H1 (cell line): ENCODE measurements around the gene GPSM3. TPM values are rescaled to one million over a fixed set of nuclear protein-coding genes. Genes with fewer than 3 reads are reported as not detected.
A peak's percentile ranks its signal among the peaks of the same experiment; 100 is the strongest.

Source experiments
- CTCF ChIA-PET: fragments of 300-600 bp; sonication (Branson Sonifier 250); formaldehyde crosslinking; loops from one replicate; lab custom pipeline; 2021; ENCODE audit not compliant: partially characterized antibody; lab: Charles Lee
- POLR2A ChIA-PET: fragments of 300-600 bp; sonication (Branson Sonifier 250); formaldehyde crosslinking; loops from one replicate; lab custom pipeline; 2021; ENCODE audit warnings: inconsistent platforms; ENCODE audit not compliant: partially characterized antibody; lab: Charles Lee
- DNase-seq, 2 experiments: peaks; one replicate each; pipeline versions ENCODE4 v3.0.0 to v3.0.0-alpha.2; 2010 to 2022; ENCODE audit warnings: low spot score in 2 of 2, low read depth in 1 of 2, mixed read lengths in 1 of 2
- FAIRE-seq: peaks from 2 replicates; lab custom pipeline; 2011; peaks lifted over from hg19 to GRCh38; lab: Jason Lieb, UNC
- H2AFZ ChIP-seq: 2 replicates; pipeline ENCODE4 v1.8.1; 2012; ENCODE audit warnings: low read length, inconsistent platforms
- H2AK5ac ChIP-seq: 2 replicates; pipeline ENCODE4 v1.6.1; 2013; ENCODE audit warnings: low read depth, low read length
- H2BK120ac ChIP-seq: replicated peaks from 2 replicates; pipeline ENCODE3; 2013; ENCODE audit warnings: low read depth, low read length, inconsistent platforms
- H2BK12ac ChIP-seq: 2 replicates; pipeline ENCODE4 v1.6.1; 2013; ENCODE audit warnings: low read depth, low read length
- H2BK15ac ChIP-seq: 2 replicates; pipeline ENCODE4 v1.6.1; 2013; ENCODE audit warnings: low read length
- H2BK20ac ChIP-seq: 2 replicates; pipeline ENCODE4 v1.6.1; 2013; ENCODE audit warnings: low read length
- H2BK5ac ChIP-seq: 2 replicates; pipeline ENCODE4 v1.6.1; 2013; ENCODE audit warnings: low read depth, low read length
- H3K14ac ChIP-seq: 2 replicates; pipeline ENCODE4 v1.6.1; 2013; ENCODE audit warnings: inconsistent platforms; ENCODE audit not compliant: insufficient read length
- H3K18ac ChIP-seq: 2 replicates; pipeline ENCODE4 v1.6.1; 2013; ENCODE audit warnings: low read length; ENCODE audit errors: extremely low read depth
- H3K23ac ChIP-seq: 2 replicates; pipeline ENCODE4 v1.6.1; 2013; ENCODE audit warnings: inconsistent platforms; ENCODE audit not compliant: insufficient read length
- H3K23me2 ChIP-seq: 2 replicates; pipeline ENCODE4 v1.6.1; 2013; ENCODE audit warnings: low read depth, low read length
- H3K27ac ChIP-seq: 2 replicates; pipeline ENCODE4 v1.6.1; 2011; ENCODE audit warnings: low read depth, low read length, inconsistent platforms
- H3K27me3 ChIP-seq, 4 experiments: replicated peaks in 1 of 4; 1 replicate in 1 of 4; 2 replicates in 3 of 4; pipeline versions ENCODE4 v1.6.1 to v1.8.1; 2011 to 2013; ENCODE audit warnings: low read length in 3 of 4, mild to moderate bottlenecking in 3 of 4, inconsistent platforms in 2 of 4, mixed read lengths in 2 of 4, moderate library complexity in 1 of 4; ENCODE audit not compliant: control insufficient read depth in 3 of 4, insufficient read depth in 3 of 4; ENCODE audit errors: extremely low read depth in 1 of 4
- H3K36me3 ChIP-seq, 4 experiments: 2 replicates each; pipeline versions ENCODE4 v1.6.1 to v1.8.1; 2011 to 2013; ENCODE audit warnings: mild to moderate bottlenecking in 4 of 4, low read length in 3 of 4, moderate library complexity in 2 of 4, control low read depth in 1 of 4, inconsistent platforms in 1 of 4; ENCODE audit not compliant: insufficient read depth in 4 of 4, control insufficient read depth in 2 of 4
- H3K4ac ChIP-seq: replicated peaks from 2 replicates; pipeline ENCODE3; 2013; ENCODE audit warnings: low read length, low read depth, mixed read lengths, inconsistent platforms; ENCODE audit not compliant: insufficient read length
- H3K4me1 ChIP-seq, 4 experiments: replicated peaks in 1 of 4; 1 replicate in 1 of 4; 2 replicates in 3 of 4; pipeline versions ENCODE4 v1.6.1 to v1.8.1; 2011 to 2013; ENCODE audit warnings: low read length in 3 of 4, inconsistent platforms in 2 of 4, mixed read lengths in 1 of 4; ENCODE audit not compliant: insufficient read depth in 4 of 4, control insufficient read depth in 3 of 4
- H3K4me2 ChIP-seq, 2 experiments: 2 replicates each; pipeline versions ENCODE4 v1.6.1 to v1.8.1; 2011 to 2013; ENCODE audit warnings: low read depth in 2 of 2, low read length in 2 of 2, control low read depth in 1 of 2, inconsistent platforms in 1 of 2, mild to moderate bottlenecking in 1 of 2; ENCODE audit not compliant: insufficient read depth in 1 of 2
- H3K4me3 ChIP-seq, 4 experiments: fragments of 200-600, 300-600 bp in 1 of 4; sonication (generic), shearing (Covaris generic), sonication (Bioruptor Twin) in 1 of 4; 2 replicates each; pipeline versions ENCODE4 v1.5.1 to v1.8.1; 2011 to 2016; ENCODE audit warnings: low read length in 4 of 4, low read depth in 3 of 4, control low read depth in 2 of 4, inconsistent platforms in 2 of 4, mild to moderate bottlenecking in 2 of 4, mixed read lengths in 1 of 4, moderate library complexity in 1 of 4; ENCODE audit not compliant: insufficient read depth in 2 of 4; ENCODE audit errors: extremely low read depth in 1 of 4
- H3K56ac ChIP-seq: replicated peaks from 2 replicates; pipeline ENCODE3; 2013; ENCODE audit warnings: low read depth, mild to moderate bottlenecking, mixed read lengths, low read length, inconsistent platforms; ENCODE audit not compliant: insufficient read length
- H3K79me1 ChIP-seq: 2 replicates; pipeline ENCODE4 v1.6.1; 2013; ENCODE audit warnings: low read depth, low read length, control low read depth
- H3K79me2 ChIP-seq, 2 experiments: 2 replicates each; pipeline versions ENCODE4 v1.6.1 to v1.8.1; 2012 to 2013; ENCODE audit warnings: low read length in 2 of 2, mild to moderate bottlenecking in 2 of 2, inconsistent platforms in 1 of 2; ENCODE audit not compliant: insufficient read depth in 2 of 2, control insufficient read depth in 1 of 2
- H3K9ac ChIP-seq, 4 experiments: replicated peaks in 1 of 4; 1 replicate in 1 of 4; 2 replicates in 3 of 4; pipeline versions ENCODE4 v1.6.1 to v1.8.1; 2011 to 2013; ENCODE audit warnings: low read depth in 3 of 4, low read length in 3 of 4, control low read depth in 2 of 4, mild to moderate bottlenecking in 2 of 4, moderate library complexity in 2 of 4, inconsistent platforms in 1 of 4; ENCODE audit errors: extremely low read depth in 1 of 4
- H3K9me3 ChIP-seq, 2 experiments: 2 replicates each; pipeline versions ENCODE4 v1.6.1 to v1.8.1; 2012 to 2013; ENCODE audit warnings: mild to moderate bottlenecking in 2 of 2, moderate library complexity in 2 of 2, control low read depth in 1 of 2, inconsistent platforms in 1 of 2, low read depth in 1 of 2, low read length in 1 of 2, mixed read lengths in 1 of 2; ENCODE audit not compliant: insufficient read depth in 2 of 2
- H4K20me1 ChIP-seq, 2 experiments: replicated peaks in 1 of 2; 2 replicates each; pipeline versions ENCODE3 to v1.8.1; 2011 to 2013; ENCODE audit warnings: inconsistent platforms in 2 of 2, low read length in 2 of 2, mild to moderate bottlenecking in 1 of 2; ENCODE audit not compliant: insufficient read depth in 2 of 2, control insufficient read depth in 1 of 2
- H4K5ac ChIP-seq: 2 replicates; pipeline ENCODE4 v1.6.1; 2013; ENCODE audit warnings: low read length, low read depth, mixed read lengths, inconsistent platforms; ENCODE audit not compliant: insufficient read length
- H4K8ac ChIP-seq: 2 replicates; pipeline ENCODE4 v1.8.0; 2013; ENCODE audit warnings: mild to moderate bottlenecking, moderate library complexity, low read length, inconsistent platforms; ENCODE audit not compliant: insufficient read depth; ENCODE audit errors: extremely low read depth
- H4K91ac ChIP-seq: replicated peaks from 2 replicates; pipeline ENCODE3; 2013; ENCODE audit warnings: low read length, mixed read lengths, inconsistent platforms; ENCODE audit not compliant: insufficient read length
- BCL11A ChIP-seq, 2 experiments: IDR thresholded peaks; one replicate each; pipeline ENCODE4 v1.6.1; 2011; ENCODE audit warnings: low read depth in 2 of 2, low read length in 2 of 2, mild to moderate bottlenecking in 2 of 2
- CEBPB ChIP-seq: IDR thresholded peaks from 2 replicates; pipeline ENCODE4 v1.6.1; 2012; ENCODE audit warnings: low read depth, low read length
- FOSL1 ChIP-seq: IDR thresholded peaks from 2 replicates; pipeline ENCODE4 v1.6.1; 2011; ENCODE audit warnings: mild to moderate bottlenecking, low read depth, low read length, moderate library complexity; ENCODE audit not compliant: insufficient read depth
- HDAC2 ChIP-seq, 2 experiments: fragments of 300-600 bp in 1 of 2; sonication (generic) in 1 of 2; IDR thresholded peaks; 2 replicates each; pipeline ENCODE4 v1.6.1; 2011 to 2012; ENCODE audit warnings: low read depth in 2 of 2, low read length in 2 of 2, mild to moderate bottlenecking in 2 of 2, moderate library complexity in 2 of 2, borderline replicate concordance in 1 of 2, inconsistent platforms in 1 of 2
- PHF8 ChIP-seq: fragments of 200-600 bp; sonication (generic); conservative IDR thresholded peaks from 2 replicates; pipeline ENCODE4 v1.7.1; 2012; ENCODE audit warnings: low read depth, mild to moderate bottlenecking, inconsistent platforms, low read length, moderate library complexity
- POU5F1 ChIP-seq: IDR thresholded peaks from 2 replicates; pipeline ENCODE4 v1.6.1; 2011; ENCODE audit warnings: low read depth, mild to moderate bottlenecking, low read length, moderate library complexity
- SRF ChIP-seq: IDR thresholded peaks from 2 replicates; pipeline ENCODE4 v1.6.1; 2011; ENCODE audit warnings: mild to moderate bottlenecking, low read depth, low read length, moderate library complexity
- ZNF274 ChIP-seq: IDR thresholded peaks from 2 replicates; pipeline ENCODE4 v1.7.0; 2012; ENCODE audit warnings: low read length, borderline replicate concordance; ENCODE audit errors: extremely low read depth
- WGBS, 2 experiments: shearing (Covaris generic) in 1 of 2; methylation state at CpG; one replicate each; pipeline versions ENCODE4 v1.1.6 to v1.1.7; 2013 to 2015; ENCODE audit warnings: low lambda C conversion rate in 2 of 2, mixed read lengths in 2 of 2, inconsistent platforms in 1 of 2, low coverage in 1 of 2, missing lambda C conversion rate in 1 of 2; ENCODE audit not compliant: insufficient replicate concordance in 2 of 2, insufficient coverage in 1 of 2, insufficient read length in 1 of 2; ENCODE audit errors: extremely low coverage in 1 of 2, missing lambda C conversion rate in 1 of 2; 5-methylcytosine and 5-hydroxymethylcytosine counted together
- polyA plus RNA-seq, 7 experiments: library from polyadenylated mRNA; depleted of rRNA in 3 of 7; stranded (reverse) in 5 of 7; unstranded in 2 of 7; fragments of >200 nt in 5 of 7; fragments of 200-250 nt in 2 of 7; gene quantifications; 1 replicate in 5 of 7; 2 replicates in 1 of 7; 4 replicates in 1 of 7; pipeline versions ENCODE4 v1.2.1 to v1.2.3, GENCODE V29; 2011 to 2013; ENCODE audit warnings: missing spikeins in 2 of 7, mixed read lengths in 2 of 7
- total RNA-seq: library from RNA; stranded (reverse); fragmentation: NEBNext Ultra II Directional; extraction: Animal tissue kit (Norgen Biotek cat#: 25700); gene quantifications from 2 replicates; pipeline ENCODE4 v1.2.1, GENCODE V29; 2021

Gene GPSM3
- total and polyA plus RNA-seq, 2 of the 8 experiments (the other 6 are each of a cell fraction or from before 2014, with no cell fraction given) = 6.6 to 9.8 TPM

DNA sequence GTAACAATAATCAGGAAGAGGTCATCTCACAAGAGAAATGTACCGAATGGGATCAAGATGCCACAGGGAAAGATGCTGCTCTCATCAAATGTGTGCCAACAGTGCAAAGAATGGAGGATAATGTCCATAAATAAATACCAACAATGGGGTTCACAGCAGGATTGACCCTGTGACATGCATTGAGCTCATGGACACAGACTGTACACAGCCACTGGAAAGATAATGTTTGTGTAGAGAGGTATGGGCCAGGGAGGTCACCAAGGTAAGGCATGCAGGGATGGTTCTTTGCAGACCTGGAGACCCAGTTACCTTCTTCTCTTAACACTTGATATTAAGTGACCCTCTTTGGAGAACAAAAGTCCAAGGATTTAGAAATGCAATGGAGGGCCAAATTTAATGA lies 18.0 kb downstream of the GPSM3 start:
- WGBS, 2 experiments = 87% methylated on average over 1 of the region's 1 CpG; no CpG with 5 or more reads in 1 of the 2 experiments
- no peak for FAIRE-seq
- DNase-seq = no peak
- TF ChIP-seq SRF (no peak), ZNF274 (no peak), CEBPB (no peak), POU5F1 (no peak), PHF8 (no peak), BCL11A (IDR thresholded peaks at IDR 0.05; ENCODE audit: low read depth in 2 of 2, low read length in 2 of 2) (no peak), HDAC2 (IDR thresholded peaks at IDR 0.05; ENCODE audit: borderline replicate concordance in 1 of 2, low read depth in 2 of 2, low read length in 2 of 2) (no peak), FOSL1 (no peak)

More for the DNA sequence above, 18.0 kb downstream of the GPSM3 start:
- H3K14ac ChIP-seq = no peak overlapping the region
- H3K18ac ChIP-seq = no peak overlapping the region
- H3K4me2 ChIP-seq = peak overlapping the region; percentile 99 to 100; a peak in 2 of 4 replicates
- no peak overlapping the region for H2BK12ac ChIP-seq
- H3K4me1 ChIP-seq = peaks cover 5 to 20% (median 9%) of the 10 kb centered on the region in 4 experiments; a peak in 6 of 7 replicates
- no peak overlapping the region for H4K5ac ChIP-seq
- H3K27ac ChIP-seq = no peak overlapping the region
- no peak overlapping the region for H3K56ac ChIP-seq
- H4K91ac ChIP-seq = no peak overlapping the region
- H4K8ac ChIP-seq = no peak overlapping the region
- H3K4me3 ChIP-seq = peak overlapping the region in 1 of 4 experiments; percentile 99; a peak in 3 of 8 replicates
- peaks cover 13 to 47% of the 10 kb centered on the region in 2 experiments for H3K79me2 ChIP-seq
- peaks cover 2 to 19% (median 16%) of the 10 kb centered on the region in 4 experiments; a peak in 7 of 8 replicates for H3K36me3 ChIP-seq
- H2BK15ac ChIP-seq = no peak overlapping the region
- no peak overlapping the region for H3K23ac ChIP-seq
- no peak overlapping the region for H2BK5ac ChIP-seq
- H2AFZ ChIP-seq = no peak overlapping the region
- no peak overlapping the region for H3K4ac ChIP-seq
- H3K9ac ChIP-seq = no peak overlapping the region
- H3K79me1 ChIP-seq = peaks cover 9% of the 10 kb centered on the region; the same call in 1 of the 2 replicates
- no peak overlapping the region for H2BK120ac ChIP-seq
- H3K23me2 ChIP-seq = peaks cover 26% of the 10 kb centered on the region
- H2AK5ac ChIP-seq = no peak overlapping the region
- H3K9me3 ChIP-seq = no peaks in the 10 kb centered on the region
- peaks cover 6 to 7% of the 10 kb centered on the region in 2 experiments for H4K20me1 ChIP-seq
- H2BK20ac ChIP-seq = no peak overlapping the region
- POLR2A ChIA-PET = interaction anchor here (1.9 to 2.1 kb wide), 2 partner anchors 10 to 45 kb away, joined by 6 to 10 read pairs; partner anchors contain the start of gene EGFL8
- CTCF ChIA-PET = interaction anchor here (1.3 kb wide), 1 partner anchor 26 kb away, joined by 3 read pairs; no protein-coding TSS in a partner anchor
- H3K27me3 ChIP-seq = no peaks in the 10 kb centered on the region
